H54 (cell line): Measurements from ENCODE around the gene RHOV.
A peak's percentile ranks its signal among the peaks of the same experiment; 100 is the strongest.
"Not testable (repeated sequence)": the region's sequence is repeated elsewhere in the genome, so short reads cannot be mapped to it uniquely, and the experiment has no call there.

Experiments used
- DNase-seq: peaks from one replicate; pipeline ENCODE4 v3.0.0; 2011; ENCODE audit warnings: low spot score, mixed read lengths; ENCODE audit not compliant: insufficient read length
- FAIRE-seq: peaks from 3 replicates; lab custom pipeline; 2011; peaks lifted over from hg19 to GRCh38; lab: Jason Lieb, UNC
- POLR2A ChIP-seq: IDR thresholded peaks from 2 replicates; pipeline ENCODE4 v1.6.1; 2011; ENCODE audit warnings: low read depth, mild to moderate bottlenecking, low read length

Gene RHOV

GRCh38 chr15:40875991-40876730 lies 2.1 kb upstream of the RHOV start:
- no peak for FAIRE-seq
- DNase-seq, result no peak
- TF ChIP-seq POLR2A, result no peak

GRCh38 chr15:40872791-40873693 lies 992 bp downstream of the RHOV start:
- FAIRE-seq, result no peak
- no peak for TF ChIP-seq POLR2A
- no peak for DNase-seq

- DNase-seq (no peak), FAIRE-seq (no peak)
- TF ChIP-seq POLR2A, result no peak
These were observed 2.1 kb downstream of the RHOV start for GRCh38 chr15:40871749-40872617.

DNA sequence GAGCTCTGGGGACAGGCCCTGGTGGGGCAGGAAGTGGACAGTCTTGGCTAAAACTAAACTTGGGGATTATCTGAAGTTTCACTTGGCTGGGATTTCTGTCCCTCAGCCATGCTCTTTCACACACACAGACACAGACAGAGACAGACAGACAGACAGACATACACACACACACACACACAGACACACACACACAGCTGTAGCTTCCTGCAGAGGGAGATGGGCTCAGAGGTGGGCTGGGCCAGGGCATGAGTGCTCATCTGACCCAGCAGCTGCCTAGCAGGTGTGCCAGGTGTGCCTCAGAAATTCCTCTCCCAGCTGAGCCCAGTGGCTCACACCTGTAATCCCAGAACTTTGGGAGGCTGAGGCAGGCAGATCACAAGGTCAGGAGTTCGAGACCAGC lies 3.3 kb downstream of the RHOV start:
- DNase-seq, result no peak
- FAIRE-seq, result no peak
- no peak for TF ChIP-seq POLR2A

DNA sequence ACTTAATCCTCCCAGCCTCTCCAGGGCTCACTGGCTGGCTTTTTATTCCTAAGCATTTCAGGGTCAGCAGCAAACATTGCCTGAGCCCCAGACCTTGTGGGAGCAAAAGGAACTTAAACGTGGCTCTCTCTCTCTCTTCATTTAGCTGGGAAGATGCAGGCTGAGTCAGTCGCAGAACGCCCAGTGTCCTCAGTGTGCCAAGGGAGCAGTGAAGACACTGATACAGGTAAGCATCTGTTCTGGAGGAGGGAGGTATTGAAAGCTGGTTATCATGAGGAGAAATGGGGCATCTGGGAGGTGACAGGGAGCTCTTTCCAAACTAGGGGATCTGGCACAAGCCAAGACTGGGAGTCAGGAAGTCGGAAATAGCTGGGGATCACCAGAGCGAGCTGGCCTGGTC lies 4.3 kb downstream of the RHOV start:
- no peak for FAIRE-seq
- no peak for DNase-seq
- no peak for TF ChIP-seq POLR2A

- TF ChIP-seq POLR2A, result no peak
- no peak for DNase-seq
- no peak for FAIRE-seq
These were observed 6.8 kb downstream of the RHOV start for GRCh38 chr15:40867199-40867598.

- TF ChIP-seq POLR2A, result no peak
- DNase-seq (no peak), FAIRE-seq (no peak)
These were observed 10.3 kb downstream of the RHOV start for GRCh38 chr15:40863660-40864270.

DNA sequence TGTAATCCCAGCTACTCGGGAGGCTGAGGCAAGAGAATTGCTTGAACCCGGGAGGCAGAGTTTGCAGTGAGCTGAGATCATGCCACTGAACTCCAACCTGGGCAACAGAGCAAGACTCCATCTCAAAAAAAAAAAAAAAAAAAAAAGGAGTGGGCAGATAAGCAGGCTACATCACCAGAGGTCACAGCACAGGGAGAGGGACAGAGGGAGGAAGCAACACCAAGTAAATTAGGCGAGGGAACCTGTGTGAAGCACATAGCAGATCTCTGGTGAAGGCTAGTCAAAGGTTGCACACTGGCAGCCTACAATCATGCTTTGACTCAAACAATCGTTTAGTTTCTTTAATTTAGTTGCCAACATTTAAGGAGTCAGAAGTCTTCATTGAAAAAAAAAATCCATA lies 12.9 kb downstream of the RHOV start:
- not testable (repeated sequence) for FAIRE-seq, DNase-seq

- peak; percentile 85 for DNase-seq
- FAIRE-seq, result peak; percentile 43
- no peak for TF ChIP-seq POLR2A
These were observed 14.7 kb downstream of the RHOV start for GRCh38 chr15:40859206-40859851.

GRCh38 chr15:40858706-40859105 lies 15.3 kb downstream of the RHOV start:
- TF ChIP-seq POLR2A, result no peak
- no peak for FAIRE-seq
- no peak for DNase-seq

- TF ChIP-seq POLR2A, result no peak
- DNase-seq, result peak; percentile 89
- FAIRE-seq, result peak; percentile 72
These were observed 16.3 kb downstream of the RHOV start for GRCh38 chr15:40857601-40858341.

- FAIRE-seq (no peak), DNase-seq (no peak)
- TF ChIP-seq POLR2A, result no peak
These were observed 17.3 kb downstream of the RHOV start for GRCh38 chr15:40856746-40857145.
